Natural killer cell treated with Interleukin-12 subunit alpha and Interleukin-12 subunit beta and Interleukin-15 and Interleukin-18, amount 100 ng/mL, for 72 hours (primary cell): ENCODE results near the gene ITM2B. TPM values are rescaled to one million over a fixed set of nuclear protein-coding genes. Genes with fewer than 3 reads are reported as not detected.
A peak's percentile ranks its signal among the peaks of the same experiment; 100 is the strongest.

ENCODE experiments used
- ATAC-seq, 2 donors: fragments of 150-1000 bp; cut with Tn5 transposase in 1 of 2; sonication (Bioruptor Pico), chemical (Tn5 transposase) in 1 of 2; 2 replicates each; pipeline ENCODE4 v1.10.0; 2021
- DNase-seq: peaks from one replicate; pipeline ENCODE4 v3.0.0; 2022; ENCODE audit warnings: low spot score
- H3K27ac Mint-ChIP-seq, 2 donors: 1 replicate in 1 of 2; 2 replicates in 1 of 2; pipeline ENCODE4 v1.8.0; 2022; ENCODE audit warnings: mixed read lengths in 2 of 2, mild to moderate bottlenecking in 1 of 2, moderate library complexity in 1 of 2
- H3K27me3 Mint-ChIP-seq, 2 donors: 1 replicate in 1 of 2; 2 replicates in 1 of 2; pipeline ENCODE4 v1.8.0; 2022; ENCODE audit warnings: mixed read lengths in 2 of 2
- H3K36me3 Mint-ChIP-seq: one replicate; pipeline ENCODE4 v1.8.0; 2022; ENCODE audit warnings: mixed read lengths
- H3K4me1 Mint-ChIP-seq, 2 donors: 1 replicate in 1 of 2; 2 replicates in 1 of 2; pipeline ENCODE4 v1.8.0; 2022; ENCODE audit warnings: low read depth in 2 of 2, mixed read lengths in 2 of 2, mild to moderate bottlenecking in 1 of 2
- H3K4me3 Mint-ChIP-seq: one replicate; pipeline ENCODE4 v1.8.0; 2022; ENCODE audit warnings: mixed read lengths
- H3K9me3 Mint-ChIP-seq: 2 replicates; pipeline ENCODE4 v1.8.0; 2022; ENCODE audit warnings: mixed read lengths
- total RNA-seq, 2 donors: library from RNA; stranded (reverse); gene quantifications; one replicate each; pipeline ENCODE4 v1.2.3, GENCODE V29; 2022

ITM2B gene
- total RNA-seq, 2 donors from 2014 or later: 97.0 to 166 TPM

GRCh38 chr13:48255090-48255489 lies 22.1 kb downstream of the ITM2B start:
- Mint-ChIP-seq H3K4me3 (no peak overlapping the region), H3K27ac (no peak overlapping the region), H3K36me3 (no peaks in the 10 kb centered on the region), H3K4me1 (peaks cover 9 to 18% of the 10 kb centered on the region in 2 donors), H3K27me3 (no peaks in the 10 kb centered on the region), H3K9me3 (no peaks in the 10 kb centered on the region)
- ATAC-seq (no peak), DNase-seq (no peak)

GRCh38 chr13:48255954-48256353 lies 22.9 kb downstream of the ITM2B start:
- Mint-ChIP-seq H3K4me3 (no peak overlapping the region), H3K4me1 (peaks cover 9 to 22% of the 10 kb centered on the region in 2 donors), H3K27me3 (no peaks in the 10 kb centered on the region), H3K9me3 (no peaks in the 10 kb centered on the region), H3K36me3 (no peaks in the 10 kb centered on the region), H3K27ac (no peak overlapping the region)
- ATAC-seq (no peak), DNase-seq (no peak)

DNA sequence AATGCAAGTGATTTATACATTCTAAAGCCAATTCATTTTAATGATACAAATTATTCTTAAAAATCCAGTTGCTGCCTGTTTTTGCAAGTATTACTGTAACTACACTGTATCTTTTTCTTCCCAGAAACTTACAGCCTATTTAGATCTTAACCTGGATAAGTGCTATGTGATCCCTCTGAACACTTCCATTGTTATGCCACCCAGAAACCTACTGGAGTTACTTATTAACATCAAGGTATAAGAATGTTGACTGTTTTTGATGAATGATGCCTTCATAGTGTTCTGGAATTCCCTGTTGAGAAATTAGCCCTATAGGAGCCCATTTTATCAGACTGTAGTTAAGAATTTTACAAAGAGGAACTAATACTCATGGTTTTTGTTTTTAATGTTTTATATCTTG lies 25.0 kb downstream of the ITM2B start:
- no peaks in the 10 kb centered on the region for H3K9me3 Mint-ChIP-seq
- DNase-seq: no peak
- peaks cover 0 to 14% of the 10 kb centered on the region in 2 donors for H3K4me1 Mint-ChIP-seq
- peak overlapping the region in 1 of 2 donors; percentile 55 for H3K27ac Mint-ChIP-seq
- ATAC-seq: no peak
- no peak overlapping the region for H3K4me3 Mint-ChIP-seq
- H3K36me3 Mint-ChIP-seq: peaks cover 7% of the 10 kb centered on the region
- no peaks in the 10 kb centered on the region for H3K27me3 Mint-ChIP-seq

DNA sequence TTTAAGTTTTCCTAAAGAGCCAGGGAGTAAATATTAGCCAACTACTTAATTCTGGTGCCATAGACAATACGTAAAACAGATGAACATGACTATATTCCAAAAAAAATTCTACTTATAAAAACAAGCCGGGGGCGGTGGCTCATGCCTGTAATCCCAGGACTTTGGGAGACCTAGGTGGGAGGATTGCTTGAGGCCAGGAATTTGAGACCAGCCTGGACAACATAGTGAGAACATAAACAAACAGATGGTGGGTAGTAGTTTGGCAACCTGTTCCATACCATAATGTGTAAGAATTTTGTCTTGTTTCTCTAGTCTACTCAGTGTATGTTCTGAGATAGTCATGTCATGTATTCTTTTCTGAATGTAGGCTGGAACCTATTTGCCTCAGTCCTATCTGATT lies 25.4 kb downstream of the ITM2B start:
- H3K27ac Mint-ChIP-seq: peak overlapping the region in 1 of 2 donors; percentile 55
- no peak for DNase-seq
- ATAC-seq: no peak
- H3K36me3 Mint-ChIP-seq: peaks cover 7% of the 10 kb centered on the region
- H3K4me3 Mint-ChIP-seq: no peak overlapping the region
- H3K4me1 Mint-ChIP-seq: peaks cover under 1 to 14% of the 10 kb centered on the region in 2 donors
- no peaks in the 10 kb centered on the region for H3K27me3 Mint-ChIP-seq
- no peaks in the 10 kb centered on the region for H3K9me3 Mint-ChIP-seq

DNA sequence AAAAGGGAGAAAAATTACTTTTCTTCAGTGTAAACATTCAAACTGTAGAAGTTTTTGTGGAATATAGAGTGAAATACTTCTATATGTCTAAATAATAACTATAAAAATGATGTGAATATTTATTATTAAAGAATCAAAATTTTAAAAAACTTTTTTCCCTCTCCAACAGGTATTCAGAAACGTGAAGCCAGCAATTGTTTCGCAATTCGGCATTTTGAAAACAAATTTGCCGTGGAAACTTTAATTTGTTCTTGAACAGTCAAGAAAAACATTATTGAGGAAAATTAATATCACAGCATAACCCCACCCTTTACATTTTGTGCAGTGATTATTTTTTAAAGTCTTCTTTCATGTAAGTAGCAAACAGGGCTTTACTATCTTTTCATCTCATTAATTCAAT lies 28.0 kb downstream of the ITM2B start:
- ATAC-seq (no peak), DNase-seq (no peak)
- Mint-ChIP-seq H3K36me3 (peaks cover 15% of the 10 kb centered on the region), H3K9me3 (no peaks in the 10 kb centered on the region), H3K27me3 (no peaks in the 10 kb centered on the region), H3K4me1 (peaks cover 25% of the 10 kb centered on the region in 2 donors), H3K27ac (no peak overlapping the region), H3K4me3 (no peak overlapping the region)

- Mint-ChIP-seq H3K27ac (no peak overlapping the region), H3K27me3 (no peaks in the 10 kb centered on the region), H3K36me3 (peaks cover 15% of the 10 kb centered on the region), H3K9me3 (no peaks in the 10 kb centered on the region), H3K4me3 (no peak overlapping the region), H3K4me1 (peaks cover 28 to 30% of the 10 kb centered on the region in 2 donors)
- ATAC-seq: no peak
- no peak for DNase-seq
Observed at GRCh38 chr13:48263196-48263595, 30.2 kb downstream of the ITM2B start.

- Mint-ChIP-seq H3K27me3 (no peaks in the 10 kb centered on the region), H3K4me3 (no peak overlapping the region), H3K4me1 (peaks cover 28 to 31% of the 10 kb centered on the region in 2 donors), H3K27ac (peak overlapping the region in 1 of 2 donors; percentile 58), H3K36me3 (peaks cover 16% of the 10 kb centered on the region), H3K9me3 (no peaks in the 10 kb centered on the region)
- DNase-seq (no peak), ATAC-seq (no peak)
Observed at GRCh38 chr13:48264058-48264457, 31.1 kb downstream of the ITM2B start.

DNA sequence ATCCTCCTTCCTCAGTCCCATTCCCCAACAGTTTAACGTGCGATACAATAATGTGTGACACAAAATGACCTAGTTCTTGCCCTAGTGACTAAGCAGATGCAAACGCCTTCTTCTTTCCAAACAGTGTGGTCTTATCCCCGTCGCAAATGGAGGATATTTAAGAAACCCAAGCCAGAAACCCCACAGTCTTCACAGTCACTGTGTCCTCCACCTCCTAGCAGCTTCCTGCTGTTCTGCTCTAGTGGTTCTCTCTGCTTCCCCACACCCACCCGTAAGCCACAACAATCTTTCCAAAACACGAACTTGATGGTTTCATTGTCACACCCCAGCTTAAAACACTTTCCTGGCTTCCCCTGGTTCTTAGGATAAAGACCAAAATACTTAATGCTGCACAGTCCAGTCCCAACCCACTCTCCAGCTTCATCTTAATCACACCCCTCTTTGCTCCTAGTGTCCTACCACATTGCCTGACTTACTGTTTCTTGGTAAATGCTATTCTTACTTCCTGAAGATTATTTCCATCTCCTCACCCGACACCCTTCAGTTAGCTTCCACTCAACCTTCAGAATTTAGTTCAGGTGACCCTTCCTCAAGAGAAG lies 32.3 kb downstream of the ITM2B start:
- Mint-ChIP-seq H3K4me1 (peaks cover 28 to 32% of the 10 kb centered on the region in 2 donors), H3K27me3 (no peaks in the 10 kb centered on the region), H3K36me3 (peaks cover 22% of the 10 kb centered on the region), H3K27ac (peak overlapping the region; percentile 69 to 83), H3K4me3 (peak overlapping the region; percentile 76), H3K9me3 (no peaks in the 10 kb centered on the region)
- ATAC-seq (peak; percentile 81), DNase-seq (no peak)

DNA sequence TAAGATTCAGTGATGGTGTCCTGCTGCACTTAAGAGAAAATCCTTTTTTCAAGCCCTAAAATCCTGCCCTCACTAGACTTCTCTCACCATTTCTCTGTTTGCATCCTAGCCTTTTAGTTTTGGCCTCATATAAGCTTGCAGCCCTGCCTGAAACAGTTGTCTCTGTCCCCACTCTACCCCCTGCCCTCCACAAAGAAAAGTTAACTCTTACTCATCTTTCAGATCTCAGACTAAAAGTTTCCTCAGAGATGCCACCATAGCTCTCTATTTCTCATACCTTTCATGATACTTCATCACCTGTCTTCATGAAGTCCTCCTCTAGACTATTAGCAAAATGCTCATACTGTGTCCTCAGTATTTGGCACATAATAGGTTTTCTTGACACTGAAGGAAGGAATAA lies 33.1 kb downstream of the ITM2B start:
- no peaks in the 10 kb centered on the region for H3K9me3 Mint-ChIP-seq
- no peak overlapping the region for H3K4me3 Mint-ChIP-seq
- H3K36me3 Mint-ChIP-seq: peaks cover 22% of the 10 kb centered on the region
- peak overlapping the region; percentile 69 to 83 for H3K27ac Mint-ChIP-seq
- no peaks in the 10 kb centered on the region for H3K27me3 Mint-ChIP-seq
- peaks cover 28% of the 10 kb centered on the region in 2 donors for H3K4me1 Mint-ChIP-seq
- no peak for DNase-seq
- ATAC-seq: no peak

GRCh38 chr13:48266701-48267639 lies 34.0 kb downstream of the ITM2B start:
- no peaks in the 10 kb centered on the region for H3K9me3 Mint-ChIP-seq
- no peak overlapping the region for H3K4me3 Mint-ChIP-seq
- ATAC-seq (no peak), DNase-seq (no peak)
- peaks cover 28% of the 10 kb centered on the region in 2 donors for H3K4me1 Mint-ChIP-seq
- peak overlapping the region; percentile 69 to 83 for H3K27ac Mint-ChIP-seq
- H3K27me3 Mint-ChIP-seq: no peaks in the 10 kb centered on the region
- peaks cover 22% of the 10 kb centered on the region for H3K36me3 Mint-ChIP-seq

- Mint-ChIP-seq H3K4me3 (no peak overlapping the region), H3K9me3 (no peaks in the 10 kb centered on the region), H3K4me1 (peaks cover 28% of the 10 kb centered on the region in 2 donors), H3K27ac (no peak overlapping the region), H3K27me3 (no peaks in the 10 kb centered on the region), H3K36me3 (peaks cover 16% of the 10 kb centered on the region)
- ATAC-seq (no peak), DNase-seq (no peak)
Observed at GRCh38 chr13:48268019-48268418, 35.0 kb downstream of the ITM2B start.

DNA sequence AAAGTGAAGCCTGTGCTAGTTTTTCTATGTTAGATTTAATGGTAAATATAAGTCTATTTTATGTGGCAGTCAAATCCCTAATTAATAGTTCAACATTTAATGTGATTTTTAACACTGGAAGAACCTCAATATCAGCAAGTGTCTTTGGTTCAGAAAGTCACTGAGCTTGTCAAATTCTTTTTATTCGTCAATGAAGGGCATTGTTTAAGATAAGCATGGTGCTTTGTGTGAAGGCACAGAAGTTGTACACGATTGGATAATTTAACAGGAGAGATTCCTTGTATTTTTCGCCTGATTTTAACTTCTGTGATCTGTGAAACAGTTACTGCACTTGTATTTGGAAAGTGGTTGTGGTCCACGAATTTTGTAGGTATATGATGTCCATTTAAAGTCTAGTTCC lies 40.3 kb downstream of the ITM2B start:
- no peak overlapping the region for H3K27ac Mint-ChIP-seq
- DNase-seq: no peak
- no peak overlapping the region for H3K4me3 Mint-ChIP-seq
- no peaks in the 10 kb centered on the region for H3K9me3 Mint-ChIP-seq
- peaks cover 8% of the 10 kb centered on the region for H3K36me3 Mint-ChIP-seq
- H3K27me3 Mint-ChIP-seq: no peaks in the 10 kb centered on the region
- H3K4me1 Mint-ChIP-seq: peaks cover 8 to 11% of the 10 kb centered on the region in 2 donors
- ATAC-seq: no peak

GRCh38 chr13:48275507-48275906 lies 42.5 kb downstream of the ITM2B start:
- Mint-ChIP-seq H3K27ac (peak overlapping the region in 1 of 2 donors; percentile 17), H3K27me3 (no peaks in the 10 kb centered on the region), H3K9me3 (no peaks in the 10 kb centered on the region), H3K36me3 (no peaks in the 10 kb centered on the region), H3K4me1 (peaks cover 3 to 11% of the 10 kb centered on the region in 2 donors), H3K4me3 (no peak overlapping the region)
- DNase-seq: no peak
- peak in 1 of 2 donors; percentile 53 for ATAC-seq

DNA sequence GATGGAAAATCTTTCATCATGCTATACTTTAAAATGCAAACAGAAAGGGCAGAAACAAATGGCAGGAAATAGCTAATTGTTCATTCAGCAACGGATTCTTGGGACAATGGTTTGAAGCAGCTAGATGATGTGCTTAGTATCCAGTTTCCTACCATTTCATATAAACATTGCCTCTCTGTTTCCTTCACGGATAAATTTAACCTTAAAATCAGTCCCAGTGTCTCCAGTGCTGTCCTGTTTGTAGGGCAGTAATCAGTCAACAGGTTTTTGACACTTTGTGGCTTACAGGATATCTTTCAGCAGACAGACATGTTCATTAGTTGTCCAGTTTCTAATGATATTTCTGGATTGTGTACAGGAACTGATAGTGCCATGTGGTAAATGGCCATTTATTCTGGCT lies 45.8 kb downstream of the ITM2B start:
- peaks cover 0 to 3% of the 10 kb centered on the region in 2 donors for H3K27me3 Mint-ChIP-seq
- no peak overlapping the region for H3K4me3 Mint-ChIP-seq
- no peak for DNase-seq
- ATAC-seq: no peak
- H3K4me1 Mint-ChIP-seq: peaks cover 7 to 16% of the 10 kb centered on the region in 2 donors
- no peaks in the 10 kb centered on the region for H3K9me3 Mint-ChIP-seq
- no peaks in the 10 kb centered on the region for H3K36me3 Mint-ChIP-seq
- no peak overlapping the region for H3K27ac Mint-ChIP-seq
